GM19324 (cell line): ENCODE measurements around the gene IL25.
"Not testable (repeated sequence)": the region's sequence is repeated elsewhere in the genome, so short reads cannot be mapped to it uniquely, and the experiment has no call there.

Source experiments
- ATAC-seq: cut with Tn5 transposase; IDR thresholded peaks from one replicate; pipeline ENCODE4 v1.9.1; 2021; ENCODE audit warnings: mild to moderate bottlenecking, moderate library complexity; ENCODE audit not compliant: unreplicated experiment, low FRiP score

Gene IL25

DNA sequence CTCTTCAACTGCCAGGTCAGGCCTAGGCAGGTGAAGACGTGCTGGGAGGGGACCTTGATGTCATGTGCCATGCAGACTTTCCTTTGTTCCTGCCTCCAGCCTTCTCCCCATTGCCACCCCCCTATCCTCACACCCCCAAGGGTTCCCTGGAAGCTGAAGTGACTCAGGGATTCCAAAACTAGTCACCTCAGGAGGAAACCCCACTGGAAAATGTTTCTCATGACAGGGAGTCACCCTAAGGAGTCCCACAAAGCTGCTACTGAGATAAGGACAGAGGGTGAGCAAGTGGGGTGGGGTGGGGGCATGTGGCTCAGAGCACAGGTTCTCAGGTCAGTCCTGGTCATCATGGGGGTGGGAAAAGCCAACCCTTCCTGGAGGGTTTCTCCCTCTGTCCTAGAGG lies 2.4 kb upstream of the IL25 start:
- ATAC-seq: no peak

DNA sequence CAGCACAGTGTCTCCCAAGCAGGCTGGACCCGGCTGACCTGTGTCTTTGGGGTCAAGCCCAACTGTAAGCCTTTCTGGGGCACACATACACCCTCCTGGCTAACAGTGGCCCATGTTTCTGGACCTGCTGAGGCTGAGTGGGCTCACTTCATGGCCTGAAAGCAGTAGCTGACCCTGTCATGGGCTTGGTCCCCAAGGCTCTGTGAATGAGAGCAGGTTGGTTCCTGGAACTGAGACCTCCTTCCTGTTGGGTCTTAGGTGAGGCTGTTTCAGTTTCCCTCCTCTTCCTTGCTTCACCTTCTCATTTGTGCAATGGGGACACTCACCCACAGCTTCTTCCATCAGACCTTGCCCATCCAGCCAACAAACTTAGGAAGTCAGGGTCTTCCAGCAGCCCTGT lies 744 bp upstream of the IL25 start:
- ATAC-seq: no peak

DNA sequence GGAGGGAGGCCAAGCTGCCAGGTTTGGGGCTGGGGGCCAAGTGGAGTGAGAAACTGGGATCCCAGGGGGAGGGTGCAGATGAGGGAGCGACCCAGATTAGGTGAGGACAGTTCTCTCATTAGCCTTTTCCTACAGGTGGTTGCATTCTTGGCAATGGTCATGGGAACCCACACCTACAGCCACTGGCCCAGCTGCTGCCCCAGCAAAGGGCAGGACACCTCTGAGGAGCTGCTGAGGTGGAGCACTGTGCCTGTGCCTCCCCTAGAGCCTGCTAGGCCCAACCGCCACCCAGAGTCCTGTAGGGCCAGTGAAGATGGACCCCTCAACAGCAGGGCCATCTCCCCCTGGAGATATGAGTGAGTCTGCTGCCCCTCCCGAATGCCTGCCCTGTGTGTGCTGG lies 432 bp downstream of the IL25 start:
- no peak for ATAC-seq

DNA sequence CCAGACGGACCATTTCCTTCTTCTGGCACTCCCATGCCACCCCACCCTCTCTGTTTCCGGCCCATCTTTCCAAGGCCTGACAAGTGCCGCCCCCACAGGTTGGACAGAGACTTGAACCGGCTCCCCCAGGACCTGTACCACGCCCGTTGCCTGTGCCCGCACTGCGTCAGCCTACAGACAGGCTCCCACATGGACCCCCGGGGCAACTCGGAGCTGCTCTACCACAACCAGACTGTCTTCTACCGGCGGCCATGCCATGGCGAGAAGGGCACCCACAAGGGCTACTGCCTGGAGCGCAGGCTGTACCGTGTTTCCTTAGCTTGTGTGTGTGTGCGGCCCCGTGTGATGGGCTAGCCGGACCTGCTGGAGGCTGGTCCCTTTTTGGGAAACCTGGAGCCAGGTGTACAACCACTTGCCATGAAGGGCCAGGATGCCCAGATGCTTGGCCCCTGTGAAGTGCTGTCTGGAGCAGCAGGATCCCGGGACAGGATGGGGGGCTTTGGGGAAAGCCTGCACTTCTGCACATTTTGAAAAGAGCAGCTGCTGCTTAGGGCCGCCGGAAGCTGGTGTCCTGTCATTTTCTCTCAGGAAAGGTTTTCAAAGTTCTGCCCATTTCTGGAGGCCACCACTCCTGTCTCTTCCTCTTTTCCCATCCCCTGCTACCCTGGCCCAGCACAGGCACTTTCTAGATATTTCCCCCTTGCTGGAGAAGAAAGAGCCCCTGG lies 3.1 kb downstream of the IL25 start:
- no peak for ATAC-seq

DNA sequence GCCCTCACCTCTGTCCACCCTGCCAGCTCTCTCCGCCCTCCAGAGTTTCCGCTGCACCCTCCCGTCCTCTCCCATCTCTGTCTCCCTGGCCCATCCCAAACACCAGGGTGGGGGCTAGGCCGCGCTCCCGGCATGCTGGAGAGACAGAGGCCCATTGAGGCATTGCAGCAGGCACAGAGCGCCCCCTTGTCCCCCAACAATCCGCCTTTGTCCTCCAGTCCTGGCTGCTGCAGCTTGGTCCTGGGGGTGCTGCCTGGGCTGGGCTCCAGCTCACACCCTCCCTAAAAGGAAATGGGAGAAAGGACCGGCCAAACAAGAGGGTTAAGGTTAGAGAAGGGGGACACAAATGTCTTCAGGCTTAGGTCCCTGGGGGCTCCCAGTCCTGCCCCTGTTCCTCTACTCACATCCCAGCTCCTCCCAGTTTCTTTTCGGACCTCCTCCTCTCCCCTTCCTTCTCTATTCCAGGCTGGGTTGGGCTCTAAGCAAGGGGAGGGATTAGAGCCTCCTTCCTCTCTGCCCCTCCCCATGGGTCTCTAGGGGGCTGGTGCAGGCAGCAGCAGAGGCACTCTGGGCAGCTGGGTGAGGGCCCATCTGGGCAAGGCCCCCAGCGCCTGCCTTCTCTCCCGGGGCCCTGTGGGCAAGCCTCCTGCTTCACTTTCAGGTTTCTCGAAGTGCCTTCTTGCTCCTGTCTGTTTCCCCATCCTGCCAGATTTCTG lies 4.0 kb downstream of the IL25 start, which contains the start of gene CMTM5:
Gene CMTM5, plus strand, starts transcription at position 565 of the 716 bp plus-strand sequence. CDS start 206 bp downstream, outside the sequence.
- ATAC-seq: no peak

DNA sequence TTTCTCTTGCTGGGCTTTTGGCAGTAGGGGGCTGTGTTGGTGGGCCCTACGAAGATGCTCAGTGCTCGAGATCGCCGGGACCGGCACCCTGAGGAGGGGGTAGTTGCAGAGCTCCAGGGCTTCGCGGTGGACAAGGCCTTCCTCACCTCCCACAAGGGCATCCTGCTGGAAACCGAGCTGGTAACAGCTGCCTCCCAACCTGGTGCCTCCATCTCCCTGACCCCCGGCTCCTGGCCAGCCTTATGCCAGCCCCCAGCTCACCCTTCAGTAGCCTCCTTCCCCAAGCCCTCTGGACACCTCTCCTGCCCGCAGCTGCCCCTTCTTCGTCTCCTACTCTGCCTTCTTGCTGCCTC lies 4.6 kb downstream of the IL25 start:
- ATAC-seq: no peak

DNA sequence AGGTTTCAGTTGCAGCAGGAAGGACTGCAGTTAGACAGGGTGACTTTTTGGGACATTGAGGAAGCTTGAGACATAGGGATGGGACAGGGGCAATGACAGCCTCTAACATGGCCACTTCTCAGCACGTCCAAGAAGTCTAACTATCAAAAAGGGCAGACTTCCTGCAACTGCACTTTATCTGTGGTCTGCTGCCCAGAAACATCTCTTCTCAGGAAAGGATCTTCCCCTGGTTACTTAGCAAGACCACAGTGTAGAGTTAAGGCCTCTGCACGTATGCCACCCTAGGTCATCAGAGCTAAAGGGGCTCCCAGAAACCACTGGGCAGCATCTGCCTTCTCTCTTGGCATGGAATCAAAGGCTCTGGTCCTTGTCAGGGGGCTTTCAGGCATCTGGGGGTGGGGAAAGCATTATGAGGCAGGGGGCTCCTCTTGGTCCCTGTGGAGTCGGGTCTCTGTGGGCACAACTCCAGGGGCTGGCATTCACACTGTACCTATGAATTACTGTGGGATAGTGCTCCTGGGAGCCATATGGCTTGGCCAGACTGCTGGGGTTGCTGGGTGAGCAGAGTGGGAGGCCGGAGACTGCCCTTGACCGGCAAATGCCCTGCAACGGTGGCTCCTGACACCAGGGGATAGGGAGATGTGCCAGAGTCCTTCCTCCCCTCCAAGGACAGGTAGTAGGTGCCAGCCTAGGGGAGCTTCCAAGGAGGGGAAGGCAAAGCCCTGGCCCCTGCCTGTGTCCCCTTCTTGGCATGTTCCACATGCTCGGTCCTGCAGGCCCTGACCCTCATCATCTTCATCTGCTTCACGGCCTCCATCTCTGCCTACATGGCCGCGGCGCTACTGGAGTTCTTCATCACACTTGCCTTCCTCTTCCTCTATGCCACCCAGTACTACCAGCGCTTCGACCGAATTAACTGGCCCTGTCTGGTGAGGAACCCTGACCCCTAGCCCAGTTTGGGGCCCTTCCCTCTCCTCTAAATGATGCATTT lies 5.3 kb downstream of the IL25 start:
- ATAC-seq: no peak

DNA sequence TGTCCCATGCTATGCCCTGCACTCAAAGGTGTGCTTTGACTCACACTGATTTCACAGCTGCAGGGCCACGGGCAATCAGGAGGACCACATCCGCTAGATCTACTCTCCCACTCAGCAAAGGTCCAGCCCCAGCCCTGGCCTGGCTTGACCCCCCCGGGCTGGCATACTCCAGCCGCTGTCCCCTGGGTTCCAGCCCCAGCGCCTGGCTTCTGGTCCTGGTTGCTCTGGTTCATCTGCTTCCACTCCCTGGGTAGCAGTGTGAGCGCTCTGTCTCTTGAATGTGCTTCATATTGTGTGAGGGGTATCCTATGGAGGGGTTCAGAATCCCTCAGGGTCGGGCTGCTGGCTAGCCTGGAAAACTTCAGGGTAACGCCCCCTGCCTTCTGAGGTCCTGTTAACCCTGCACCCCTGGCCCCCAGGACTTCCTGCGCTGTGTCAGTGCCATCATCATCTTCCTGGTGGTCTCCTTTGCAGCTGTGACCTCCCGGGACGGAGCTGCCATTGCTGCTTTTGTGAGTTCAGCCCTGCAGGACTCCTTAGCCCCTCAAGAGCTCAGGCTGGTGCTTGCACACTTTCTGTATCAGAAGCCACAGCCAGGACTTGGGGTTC lies 6.1 kb downstream of the IL25 start:
- no peak for ATAC-seq

DNA sequence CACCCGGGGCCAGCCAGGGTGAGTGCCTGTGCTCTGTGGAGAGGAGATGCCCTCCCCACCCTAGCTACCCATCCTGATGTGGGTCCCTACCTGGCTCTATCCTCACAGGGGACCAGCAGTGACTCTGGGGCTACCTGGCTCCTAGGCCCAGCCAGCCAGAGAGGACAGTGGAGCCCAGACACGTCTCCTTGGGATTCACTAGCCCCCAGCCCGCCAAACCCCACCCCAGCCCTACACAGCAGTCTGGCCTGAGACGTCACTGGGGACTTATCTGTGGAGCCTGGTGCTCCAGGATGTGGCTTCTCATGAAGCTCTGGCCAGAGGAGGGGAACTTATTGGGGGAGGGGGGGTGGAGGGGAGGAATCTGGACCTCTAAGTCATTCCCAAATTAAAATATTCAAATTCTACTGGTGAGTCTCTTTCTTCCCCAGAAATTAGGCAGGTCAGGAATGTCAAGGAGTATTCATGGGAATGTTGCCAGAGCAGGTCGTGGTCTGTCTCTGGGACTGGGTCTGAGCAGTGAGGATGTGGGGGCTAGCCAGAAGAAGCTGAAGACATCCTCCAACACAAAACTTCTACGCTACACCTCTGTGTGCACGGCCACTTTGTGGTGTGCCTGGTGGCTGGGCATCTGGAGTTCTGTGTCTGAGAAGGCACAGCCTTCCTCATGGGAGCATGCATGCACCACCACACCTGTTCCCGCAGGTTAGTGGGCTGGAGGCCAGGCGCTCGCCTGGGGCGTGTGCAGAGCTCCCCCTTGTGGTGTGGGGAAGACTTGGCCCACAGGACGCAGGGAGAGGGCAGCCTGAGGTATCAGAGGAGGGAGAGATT lies 7.0 kb downstream of the IL25 start:
- no peak for ATAC-seq

DNA sequence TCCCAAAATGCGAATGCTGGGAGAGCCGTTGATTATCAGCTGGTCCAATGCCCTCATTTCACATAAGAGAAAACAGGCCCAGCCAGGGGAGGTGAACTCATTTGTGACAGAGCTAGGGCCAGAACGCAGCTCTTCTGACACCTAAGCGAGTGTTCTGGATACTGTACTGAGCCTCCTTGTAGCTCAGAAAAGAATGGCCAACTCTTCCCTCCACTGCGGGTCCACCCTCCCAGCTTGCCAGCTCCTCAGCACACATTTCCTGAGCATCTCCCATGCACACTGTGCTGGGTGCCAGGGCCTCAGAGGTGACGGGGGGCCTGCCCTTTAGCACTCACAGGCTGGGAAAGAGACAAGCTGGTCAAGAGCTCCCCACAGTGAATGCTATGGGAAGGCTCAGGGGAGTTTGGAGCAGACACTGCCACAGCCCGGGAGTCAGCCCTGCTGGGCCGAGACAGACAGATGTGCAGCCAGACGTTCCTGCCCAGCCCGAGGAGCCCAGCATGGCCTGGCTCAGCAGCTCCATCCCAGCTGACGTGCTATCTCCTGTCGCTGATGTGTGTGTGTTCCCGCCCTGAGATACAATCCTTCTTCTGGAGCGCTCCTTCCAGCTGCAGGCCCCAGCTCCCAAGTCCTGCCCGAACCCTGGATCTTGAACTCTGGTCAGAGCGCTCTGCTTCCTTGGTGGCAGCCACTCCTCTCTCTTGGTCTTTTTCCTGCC lies 7.7 kb downstream of the IL25 start:
- no peak for ATAC-seq

DNA sequence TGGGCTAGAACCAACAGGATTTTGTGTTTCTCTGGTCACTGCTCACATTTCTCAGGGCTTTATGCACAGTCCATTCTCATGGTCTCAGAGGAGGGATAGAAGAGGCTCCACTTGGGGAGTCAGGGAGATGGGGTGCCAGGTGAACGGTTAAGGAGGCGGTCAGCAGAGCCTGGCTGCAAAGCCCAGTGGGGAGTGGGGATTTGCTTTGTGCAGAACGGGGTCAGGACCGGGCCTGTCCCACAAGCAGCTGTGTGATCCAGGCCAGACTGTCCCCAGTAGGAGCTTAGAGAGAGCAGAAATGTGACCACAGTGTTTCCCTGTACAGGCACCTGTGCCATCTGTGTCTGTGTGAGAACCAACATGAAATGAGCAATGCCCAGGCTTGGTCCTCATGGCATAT lies 8.4 kb downstream of the IL25 start:
- no peak for ATAC-seq

DNA sequence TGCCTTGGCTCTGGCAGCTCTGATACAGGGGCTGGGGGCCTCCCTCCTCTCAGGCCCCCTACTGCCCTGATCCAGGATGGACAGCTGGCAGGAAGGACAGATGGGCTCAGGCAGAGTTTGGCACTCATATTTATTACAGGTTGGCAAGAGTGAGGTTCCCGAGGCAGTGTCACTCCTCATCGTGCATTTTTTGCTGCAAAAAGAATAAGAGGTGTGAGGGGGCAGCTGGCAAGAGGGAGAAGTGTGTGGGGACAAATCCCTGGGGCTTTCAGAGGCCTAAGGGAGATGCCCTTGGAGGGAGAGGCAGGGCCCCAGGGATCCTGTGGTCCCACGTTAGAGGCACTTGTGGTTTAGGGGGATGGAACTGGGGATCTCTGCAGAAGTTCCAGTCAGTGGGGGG lies 9.3 kb downstream of the IL25 start:
- no peak for ATAC-seq

DNA sequence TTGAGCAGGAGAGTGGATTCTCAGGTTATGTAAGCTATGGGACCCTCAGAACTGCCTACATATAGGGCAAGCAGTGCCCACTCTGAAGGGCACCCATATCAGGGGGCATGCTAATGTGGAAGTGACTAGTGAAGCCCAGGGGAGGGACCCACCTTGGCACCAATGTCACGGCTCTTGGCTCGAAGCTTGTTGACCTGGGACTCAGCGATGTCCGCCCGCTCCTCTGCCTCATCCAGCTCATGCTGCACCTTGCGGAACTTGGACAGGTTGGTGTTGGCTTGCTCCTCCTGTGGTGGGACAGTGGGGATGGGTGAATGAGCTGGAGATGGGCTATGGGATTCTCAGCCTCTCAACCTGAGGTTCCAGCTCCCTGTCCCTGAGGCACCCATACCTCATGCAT lies 9.7 kb downstream of the IL25 start:
- no peak for ATAC-seq

DNA sequence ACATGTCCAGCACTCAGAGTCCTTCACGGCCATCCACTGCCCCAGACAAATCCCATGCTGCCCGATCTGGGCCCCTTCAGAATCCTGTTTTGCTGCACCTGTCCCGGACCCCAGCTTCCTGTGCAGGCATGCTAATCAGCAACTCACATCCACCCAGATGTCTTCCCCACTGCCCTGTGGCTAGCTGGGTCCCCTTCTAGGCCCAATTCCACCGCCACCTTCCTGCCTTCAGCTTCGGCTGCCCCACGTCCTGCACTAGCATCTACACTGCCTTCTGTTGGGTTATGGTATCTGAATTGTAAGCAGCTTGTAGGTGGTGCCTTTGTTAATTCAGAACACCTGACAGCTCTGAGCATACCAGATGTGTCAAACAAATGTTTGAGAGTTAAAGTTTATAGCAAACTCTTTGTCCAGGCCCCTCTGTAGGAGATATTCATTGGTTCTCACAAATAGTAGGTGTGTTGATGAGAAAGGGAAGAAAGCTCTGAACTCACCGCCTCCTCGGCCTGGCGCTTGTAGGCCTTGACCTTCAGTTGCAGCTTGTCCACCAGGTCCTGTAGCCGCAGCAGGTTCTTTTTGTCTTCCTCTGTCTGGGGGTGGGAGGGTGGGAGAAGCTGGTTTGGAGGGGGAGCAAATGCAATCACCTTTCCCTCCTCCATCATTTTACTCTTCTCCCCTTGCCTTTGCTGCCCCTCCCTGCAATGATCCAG lies 10.3 kb downstream of the IL25 start:
- no peak for ATAC-seq

DNA sequence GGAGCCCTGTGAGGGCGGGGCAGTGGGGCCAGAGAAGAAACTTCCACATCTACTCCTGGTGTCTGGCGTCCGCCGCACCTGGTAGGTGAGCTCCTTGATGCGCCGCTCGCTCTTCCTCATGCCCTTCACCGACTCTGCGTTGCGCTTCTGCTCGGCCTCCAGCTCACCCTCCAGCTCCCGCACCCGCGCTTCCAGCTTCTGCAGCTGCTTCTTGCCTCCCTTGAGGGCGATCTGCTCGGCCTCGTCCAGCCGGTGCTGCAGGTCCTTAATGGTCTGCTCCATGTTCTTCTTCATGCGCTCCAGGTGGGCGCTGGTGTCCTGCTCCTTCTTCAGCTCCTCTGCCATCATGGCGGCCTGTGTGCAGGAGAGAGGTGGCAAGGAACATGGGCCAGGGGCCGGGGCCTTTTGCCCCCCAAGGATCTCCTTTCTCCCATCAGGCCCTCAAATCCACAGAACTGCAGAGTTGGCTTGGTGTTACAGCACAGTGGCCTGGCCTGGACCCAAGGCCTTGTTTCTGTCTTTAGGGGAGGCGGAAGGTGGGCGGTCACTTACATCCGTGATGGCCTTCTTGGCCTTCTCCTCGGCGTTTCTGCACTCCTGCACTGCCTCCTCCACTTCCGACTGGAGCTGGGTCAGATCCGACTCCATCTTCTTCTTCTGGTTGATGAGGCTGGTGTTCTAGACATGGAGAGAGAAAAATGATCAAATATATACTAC lies 11.9 kb downstream of the IL25 start:
- no peak for ATAC-seq

DNA sequence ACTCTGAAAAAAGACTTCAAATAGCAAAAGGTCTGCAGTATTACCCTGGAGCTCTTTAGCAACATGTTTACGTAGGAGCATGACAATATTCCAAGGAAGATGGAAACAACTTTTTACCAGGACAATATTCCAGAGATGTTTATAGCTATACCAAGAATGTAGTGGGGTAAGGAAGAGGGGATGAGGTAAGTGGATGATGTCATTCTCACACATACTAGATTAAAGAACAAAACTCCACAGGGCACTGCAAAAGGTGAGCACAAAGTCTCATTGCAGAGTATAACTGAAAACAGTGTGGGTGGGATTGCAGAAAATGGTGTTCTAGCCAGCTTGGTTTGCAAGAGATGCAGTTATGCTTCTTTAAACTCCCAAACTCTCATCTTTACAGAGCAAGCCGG lies 12.6 kb downstream of the IL25 start:
- ATAC-seq: no peak

DNA sequence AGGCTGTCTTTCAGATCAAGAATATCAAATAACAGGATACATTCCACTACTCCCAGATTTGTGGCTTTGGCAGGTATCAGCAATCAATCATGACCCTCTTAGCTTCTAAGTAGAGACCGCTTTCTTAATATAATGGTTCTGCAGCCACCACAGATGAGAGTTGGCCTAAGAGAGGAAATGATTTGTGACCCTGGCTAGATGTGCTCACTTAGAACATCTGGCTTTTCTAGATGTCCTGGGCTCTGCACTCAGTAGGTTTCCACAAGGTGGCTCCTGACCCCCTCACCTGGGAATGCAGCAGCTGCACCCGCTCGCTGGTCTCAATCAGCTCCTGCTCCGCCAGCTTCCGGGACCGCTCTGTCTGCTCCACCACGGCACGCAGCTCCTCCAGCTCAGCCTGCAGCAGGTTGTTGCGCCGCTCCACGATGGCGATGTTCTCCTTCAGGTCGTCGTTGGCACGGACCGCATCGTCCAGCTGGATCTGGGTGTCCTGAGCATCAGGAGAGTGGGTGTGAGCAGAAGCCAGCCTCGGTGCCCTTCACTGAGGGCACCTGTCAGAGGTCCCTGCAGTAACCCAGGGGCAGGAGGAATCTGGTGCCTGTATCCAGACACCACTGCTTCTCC lies 13.1 kb downstream of the IL25 start:
- no peak for ATAC-seq

DNA sequence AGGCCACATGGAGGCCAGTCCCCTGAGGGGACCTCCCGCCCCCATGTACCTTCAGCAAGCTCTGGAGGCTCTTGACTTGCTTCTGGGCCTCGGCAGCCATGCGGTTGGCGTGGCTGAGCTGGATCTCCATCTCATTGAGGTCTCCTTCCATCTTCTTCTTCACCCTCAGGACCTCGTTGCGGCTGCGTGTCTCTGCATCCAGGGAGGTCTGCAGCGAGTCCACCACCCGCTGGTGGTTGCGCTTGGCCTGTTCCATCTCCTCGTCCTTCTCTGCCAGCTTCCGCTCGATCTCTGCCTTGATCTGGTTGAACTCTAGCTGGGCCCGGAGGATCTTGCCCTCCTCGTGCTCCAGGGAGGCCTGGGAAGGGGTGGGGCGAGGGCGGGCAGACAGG lies 13.7 kb downstream of the IL25 start:
- ATAC-seq: not testable (repeated sequence)
